ENCODE results near the gene CLASP1.
"Not testable (repeated sequence)": the region's sequence is repeated elsewhere in the genome, so short reads cannot be mapped to it uniquely, and the experiment has no call there.

The CLASP1 gene

DNA sequence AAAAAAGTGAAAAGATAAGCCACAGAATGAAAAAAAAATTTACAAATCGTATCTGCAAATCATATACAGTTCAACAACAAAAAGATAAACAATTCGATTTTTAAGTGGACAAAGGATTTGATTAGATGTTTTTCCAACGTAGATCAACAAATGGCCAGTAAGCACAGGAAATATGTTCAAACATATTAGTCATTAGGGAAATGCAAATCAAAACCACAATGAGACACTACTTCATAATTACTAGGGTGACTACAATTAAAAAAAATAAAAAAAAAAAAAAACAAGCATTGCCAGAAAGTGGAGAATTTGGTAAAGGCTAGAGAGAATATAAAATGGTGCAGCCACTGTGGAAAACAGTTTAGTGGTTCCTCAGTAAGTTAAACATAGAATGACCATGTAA lies 156.9 kb downstream of the CLASP1 start:
- DNase-seq = no peak

DNA sequence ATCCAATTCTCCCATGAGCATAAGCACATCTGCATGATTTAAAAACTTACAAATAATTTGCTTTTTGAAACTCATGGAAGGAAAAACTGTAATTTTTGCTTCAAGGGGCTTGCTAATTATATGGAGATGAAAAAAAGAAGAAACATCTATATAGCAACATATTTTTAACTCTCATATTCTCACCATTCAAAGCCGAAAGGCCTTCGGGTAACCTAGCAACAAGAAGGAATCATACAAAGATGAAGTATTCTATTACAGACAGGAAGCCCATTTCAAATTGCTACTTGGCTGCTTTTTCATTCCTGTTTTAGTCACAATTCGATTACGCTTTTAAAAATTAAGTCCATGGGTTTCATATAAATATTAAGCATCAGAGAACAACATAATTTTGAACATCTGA lies 157.7 kb downstream of the CLASP1 start:
- DNase-seq = no peak

- DNase-seq = no peak
Observed at GRCh38 chr2:121490584-121491133, 158.6 kb downstream of the CLASP1 start.

DNA sequence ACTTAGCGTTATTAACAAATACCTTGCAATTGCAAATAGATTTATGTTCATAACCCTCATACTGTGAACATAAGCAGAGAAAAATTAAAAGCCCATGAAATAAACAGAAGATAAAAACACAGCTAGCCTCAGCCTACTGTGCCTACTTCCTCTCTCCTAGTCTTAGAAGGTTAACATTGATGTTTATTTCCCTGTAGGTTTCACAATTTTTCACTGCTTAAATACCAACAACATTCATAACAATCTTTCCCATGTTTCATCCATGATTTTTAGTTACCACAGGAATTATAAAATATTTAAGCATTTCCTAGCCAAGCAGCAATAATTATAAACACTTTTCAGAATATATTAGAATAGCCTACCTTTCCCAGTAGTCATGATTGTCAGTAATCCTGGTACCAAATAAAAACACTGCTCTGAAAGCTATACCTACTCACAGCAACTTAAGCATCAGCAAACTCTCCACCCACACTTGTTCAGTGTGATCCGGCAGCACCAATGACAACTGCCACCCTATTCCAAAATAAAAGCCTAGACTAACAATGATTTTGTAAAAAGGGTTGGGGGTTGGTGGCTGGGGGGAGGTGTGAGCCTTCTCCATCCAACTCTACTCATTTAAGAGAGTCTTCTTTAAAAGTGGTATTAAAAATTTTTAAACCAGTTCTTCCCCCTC lies 159.2 kb downstream of the CLASP1 start:
- no peak for DNase-seq

GRCh38 chr2:121489284-121489683 lies 160.0 kb downstream of the CLASP1 start:
- DNase-seq = peak; percentile 38

GRCh38 chr2:121486191-121486790 lies 163.0 kb downstream of the CLASP1 start:
- no peak for DNase-seq

- no peak for DNase-seq
Observed at GRCh38 chr2:121485039-121485438, 164.2 kb downstream of the CLASP1 start.

- no peak for DNase-seq
Observed at GRCh38 chr2:121483846-121484245, 165.4 kb downstream of the CLASP1 start.

GRCh38 chr2:121483021-121483420 lies 166.2 kb downstream of the CLASP1 start:
- DNase-seq = no peak

GRCh38 chr2:121480826-121481225 lies 168.4 kb downstream of the CLASP1 start:
- DNase-seq = peak; percentile 59

DNA sequence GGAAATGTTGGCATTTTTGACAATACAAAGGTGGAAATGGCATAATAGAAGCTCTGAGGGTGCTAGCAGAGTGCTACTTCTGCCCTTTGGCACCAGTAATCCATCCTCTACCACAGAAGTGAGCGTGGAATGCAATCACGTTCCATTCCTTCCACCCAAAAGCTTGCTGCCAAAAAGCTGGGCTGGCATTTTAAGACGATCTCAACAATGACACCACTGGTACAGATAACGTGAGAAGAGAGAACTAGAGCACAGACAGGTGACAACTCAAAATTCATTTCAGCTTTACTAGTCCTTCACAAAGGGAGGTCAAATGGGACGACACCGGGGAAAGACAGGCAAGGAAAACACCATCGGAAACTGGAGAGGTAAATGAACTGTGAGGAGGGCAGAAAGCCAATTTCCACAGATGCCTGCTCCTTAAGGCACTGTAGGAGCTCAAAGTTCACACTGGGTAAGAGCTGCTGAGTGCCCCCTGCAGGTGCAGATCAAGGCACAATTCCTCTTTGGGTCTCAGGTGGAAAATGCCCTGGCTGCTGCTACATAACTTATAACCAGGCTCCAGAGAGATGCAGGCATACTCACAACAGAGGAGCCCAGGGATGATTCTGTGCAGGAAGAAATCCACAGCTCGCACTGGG lies 169.3 kb downstream of the CLASP1 start:
- DNase-seq = peak; percentile 53

GRCh38 chr2:121478996-121479745 lies 170.1 kb downstream of the CLASP1 start:
- DNase-seq = no peak

- not testable (repeated sequence) for DNase-seq
Observed at GRCh38 chr2:121478358-121478995, 170.8 kb downstream of the CLASP1 start.

GRCh38 chr2:121476684-121477083 lies 172.6 kb downstream of the CLASP1 start:
- no peak for DNase-seq

- no peak for DNase-seq
Observed at GRCh38 chr2:121475811-121476571, 173.3 kb downstream of the CLASP1 start.

DNA sequence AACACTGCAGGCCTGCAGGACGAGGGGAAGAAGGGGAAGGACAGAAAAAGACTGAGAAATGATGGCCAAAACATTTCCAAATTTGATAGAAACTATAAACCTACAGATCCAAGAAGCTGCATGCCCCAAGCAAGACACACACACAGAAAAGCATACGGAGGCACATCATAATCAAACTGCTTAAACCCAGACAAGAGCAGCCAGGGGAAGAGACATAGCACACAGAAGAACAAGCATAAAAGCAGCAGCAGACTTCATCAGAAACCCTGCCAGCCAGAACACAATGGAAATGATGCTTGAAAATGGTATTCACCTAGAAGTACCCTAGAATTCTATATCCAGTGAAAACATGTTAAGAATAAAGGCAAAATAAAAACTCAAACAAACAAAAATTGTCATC lies 175.8 kb downstream of the CLASP1 start:
- no peak for DNase-seq

DNA sequence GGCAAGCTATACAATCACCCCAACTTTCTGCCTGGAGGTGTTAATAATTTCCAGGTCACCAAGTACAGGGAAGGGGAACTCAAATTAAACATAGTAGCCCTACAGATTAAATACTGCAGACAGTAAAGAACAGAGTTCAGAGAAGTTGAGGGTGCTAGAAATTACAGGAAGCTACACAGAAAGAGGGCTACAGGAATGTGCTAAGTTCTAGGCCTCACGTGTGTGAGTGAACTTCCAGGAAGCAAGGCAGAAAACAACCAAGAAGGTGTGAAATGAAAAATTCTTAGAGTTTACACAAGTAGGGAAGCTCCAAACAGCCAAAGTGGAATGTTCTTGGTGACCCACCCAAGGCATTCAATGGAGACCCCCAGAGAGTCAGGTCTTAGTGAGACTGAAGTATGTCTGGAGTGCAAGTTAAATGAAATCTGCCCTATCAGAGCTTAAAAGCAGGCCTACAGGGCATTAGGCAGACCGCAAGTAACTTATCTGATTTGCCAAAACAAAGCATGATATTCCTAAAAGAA lies 176.7 kb downstream of the CLASP1 start:
- DNase-seq = no peak

DNA sequence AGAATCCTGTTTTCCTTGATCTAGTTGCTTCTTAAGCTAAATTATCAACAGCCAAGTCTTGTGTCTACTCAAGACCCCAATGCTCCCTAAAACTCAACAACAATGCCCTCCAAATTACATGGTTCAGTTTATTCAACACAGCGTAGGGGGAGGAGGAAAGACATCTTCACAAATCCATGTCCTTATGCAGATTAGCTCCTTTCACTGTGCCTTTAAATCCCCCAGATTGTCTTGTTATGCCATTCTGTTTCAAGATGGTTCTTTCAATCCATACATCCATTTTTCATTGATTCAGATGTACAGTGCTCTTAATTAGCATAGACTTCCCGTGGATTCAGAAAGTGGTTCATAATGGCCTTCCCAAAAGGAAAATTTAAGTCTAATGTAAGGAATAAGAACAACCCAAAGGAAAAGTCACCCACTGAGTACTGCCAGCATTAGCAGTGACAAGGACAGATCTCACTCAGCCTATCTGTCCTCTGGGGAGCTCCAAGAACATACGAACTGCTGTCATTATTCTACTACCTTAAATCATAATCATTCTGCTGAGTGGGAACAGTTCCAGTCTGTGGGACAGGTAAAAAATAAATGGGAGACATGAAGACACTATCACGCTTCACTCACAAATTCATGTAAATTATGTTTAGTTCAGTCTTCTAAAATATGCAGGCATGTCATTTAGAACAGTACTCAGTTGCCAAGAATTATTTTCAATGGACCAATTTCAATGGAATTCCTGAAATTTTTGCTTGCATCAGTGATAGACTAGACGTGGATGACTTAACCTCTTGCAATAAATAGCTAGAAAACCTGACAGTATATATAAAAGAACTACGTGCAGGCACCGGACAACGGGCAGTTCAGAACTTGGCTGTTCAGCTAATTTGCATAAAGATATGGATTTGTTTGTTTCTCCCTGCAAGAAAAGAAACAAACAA lies 177.5 kb downstream of the CLASP1 start:
- no peak for DNase-seq

GRCh38 chr2:121470917-121471316 lies 178.3 kb downstream of the CLASP1 start:
- no peak for DNase-seq

DNA sequence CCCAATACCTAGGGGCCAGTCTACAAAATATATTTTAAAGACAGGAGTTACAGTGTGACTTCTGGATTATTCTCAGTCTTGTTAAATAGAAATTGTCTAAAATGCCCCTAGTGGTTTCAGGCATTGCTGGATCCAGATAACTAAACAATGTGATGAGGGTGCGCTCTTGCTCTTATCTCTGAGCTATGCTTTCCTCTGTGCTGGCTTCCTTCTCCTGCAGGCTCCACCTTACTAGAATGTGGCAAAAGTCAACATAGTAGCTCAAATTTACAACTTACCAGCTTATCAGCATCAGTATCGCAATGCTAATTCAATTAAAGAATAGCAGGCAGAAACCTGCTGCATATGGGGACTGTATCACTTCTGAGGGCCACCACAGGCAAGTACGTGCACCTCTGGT lies 179.9 kb downstream of the CLASP1 start:
- no peak for DNase-seq

- DNase-seq = no peak
Observed at GRCh38 chr2:121468936-121469335, 180.3 kb downstream of the CLASP1 start.

All from NCI-H446 treated with DMSO at 0.1 percent for 48 hours (cell line).